ES-I3 (cell line): ENCODE results near the gene DSE.

ENCODE experiments used
- H3K36me3 ChIP-seq: 2 replicates; pipeline ENCODE4 v1.6.1; 2013; ENCODE audit warnings: mild to moderate bottlenecking, low read length, control low read depth, moderate library complexity; ENCODE audit not compliant: insufficient read depth
- H3K4me1 ChIP-seq: 2 replicates; pipeline ENCODE4 v1.6.1; 2013; ENCODE audit warnings: mild to moderate bottlenecking, control low read depth, low read length; ENCODE audit not compliant: insufficient read depth
- H3K9ac ChIP-seq: 2 replicates; pipeline ENCODE4 v1.6.1; 2013; ENCODE audit warnings: low read depth, mild to moderate bottlenecking, low read length, moderate library complexity
- H3K9me3 ChIP-seq: 2 replicates; pipeline ENCODE4 v1.6.1; 2013; ENCODE audit warnings: mild to moderate bottlenecking, low read length, moderate library complexity; ENCODE audit not compliant: control insufficient read depth, insufficient read depth

The DSE gene

GRCh38 chr6:116444092-116444491 is 73.3 kb downstream of the DSE start:
- Histone ChIP-seq H3K36me3 (no peaks in the 10 kb centered on the region), H3K9ac (no peak overlapping the region), H3K9me3 (no peaks in the 10 kb centered on the region), H3K4me1 (peaks cover 15% of the 10 kb centered on the region)

DNA sequence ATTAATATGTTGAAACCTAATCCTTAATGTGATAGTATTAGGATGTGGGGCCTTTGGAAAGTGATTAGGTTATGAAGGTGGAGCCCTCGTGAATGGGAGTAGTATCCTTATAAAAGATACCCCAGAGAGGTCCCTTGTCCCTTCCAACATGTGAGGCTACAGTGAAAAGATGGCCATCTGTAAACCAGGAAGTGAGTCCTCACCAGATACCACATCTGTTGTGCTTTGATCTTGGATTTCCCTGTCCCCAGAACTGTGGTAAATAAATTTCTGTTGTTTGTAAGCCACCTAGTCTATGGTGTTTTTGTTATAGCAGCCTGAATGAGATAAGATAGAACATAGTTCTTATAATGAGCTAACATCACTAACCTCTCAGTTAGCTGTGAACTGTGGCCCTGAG is 73.8 kb downstream of the DSE start:
- Histone ChIP-seq H3K36me3 (no peaks in the 10 kb centered on the region), H3K9me3 (no peaks in the 10 kb centered on the region), H3K9ac (no peak overlapping the region), H3K4me1 (peaks cover 13% of the 10 kb centered on the region)

DNA sequence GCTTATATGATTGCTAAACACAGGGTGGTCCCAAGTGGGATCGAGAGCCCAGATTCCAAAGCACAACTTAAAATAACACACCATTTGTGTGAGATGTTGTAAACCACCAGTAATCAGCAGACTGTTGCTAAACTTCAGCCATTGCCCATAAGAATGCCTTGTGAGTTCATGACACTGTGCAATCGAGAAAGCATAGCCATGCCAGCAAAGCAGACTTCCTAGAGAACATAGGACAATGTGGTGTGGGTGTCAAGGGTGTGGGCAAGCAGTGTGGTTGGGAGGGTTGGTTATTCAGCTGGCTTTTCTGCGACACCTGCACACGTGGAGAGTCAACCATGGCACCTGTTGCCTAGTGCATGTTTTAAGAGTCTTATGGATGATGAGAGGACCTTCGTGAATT is 74.4 kb downstream of the DSE start:
- Histone ChIP-seq H3K4me1 (peaks cover 12% of the 10 kb centered on the region), H3K9ac (no peak overlapping the region), H3K36me3 (no peaks in the 10 kb centered on the region)

DNA sequence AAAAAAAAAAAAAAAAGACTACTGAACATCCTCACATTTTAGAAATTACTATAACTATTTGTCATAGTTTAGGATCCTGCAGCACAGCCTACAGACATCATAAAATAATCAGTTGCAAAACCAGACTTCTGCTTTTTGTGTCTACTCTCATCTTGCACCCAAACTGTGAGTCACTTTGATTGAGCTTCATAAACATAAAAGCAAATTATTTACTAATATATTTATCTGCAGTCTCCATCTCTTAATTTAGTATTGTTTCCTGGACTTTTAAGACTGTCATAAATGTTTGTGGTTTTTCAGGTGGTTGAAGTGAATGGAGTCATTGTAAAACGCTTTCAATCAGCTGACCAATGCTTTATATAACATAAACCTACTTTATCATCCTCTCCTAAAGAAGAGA is 75.7 kb downstream of the DSE start:
- Histone ChIP-seq H3K4me1 (peaks cover 17% of the 10 kb centered on the region), H3K9ac (no peak overlapping the region), H3K36me3 (no peaks in the 10 kb centered on the region), H3K9me3 (no peaks in the 10 kb centered on the region)

More for the DNA sequence above, 74.4 kb downstream of the DSE start:
- H3K9me3 ChIP-seq, result no peaks in the 10 kb centered on the region

DNA sequence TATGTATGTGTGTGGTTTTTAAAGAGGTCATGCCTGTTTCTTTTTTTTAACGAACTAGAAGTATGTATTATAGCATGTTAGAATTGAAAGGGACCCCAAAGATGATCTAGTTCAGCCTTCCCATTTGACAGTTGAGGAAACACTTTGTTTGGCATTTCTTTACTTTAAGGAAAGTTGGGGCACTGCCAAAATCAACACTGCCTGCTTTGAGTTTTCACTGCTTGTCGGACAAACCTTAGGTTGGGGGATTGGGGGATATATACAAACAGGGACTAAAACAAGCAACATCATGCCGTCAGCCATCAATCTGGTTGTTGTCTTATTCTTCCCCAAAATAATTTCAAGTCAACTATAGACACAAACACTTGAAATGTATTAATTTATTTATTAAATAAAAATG is 76.3 kb downstream of the DSE start:
- H3K9me3 ChIP-seq, result no peaks in the 10 kb centered on the region
- peaks cover 13% of the 10 kb centered on the region for H3K4me1 ChIP-seq
- no peaks in the 10 kb centered on the region for H3K36me3 ChIP-seq
- H3K9ac ChIP-seq, result no peak overlapping the region

GRCh38 chr6:116447496-116448011 is 76.8 kb downstream of the DSE start:
- H3K36me3 ChIP-seq, result no peaks in the 10 kb centered on the region

GRCh38 chr6:116449565-116449964 is 78.8 kb downstream of the DSE start:
- Histone ChIP-seq H3K36me3 (no peaks in the 10 kb centered on the region), H3K9ac (no peak overlapping the region), H3K9me3 (no peaks in the 10 kb centered on the region), H3K4me1 (peaks cover 10% of the 10 kb centered on the region; the same call in 1 of the 2 replicates)

More at GRCh38 chr6:116447496-116448011, 76.8 kb downstream of the DSE start:
- Histone ChIP-seq H3K4me1 (peaks cover 13% of the 10 kb centered on the region), H3K9me3 (no peaks in the 10 kb centered on the region), H3K9ac (no peak overlapping the region)

- H3K9ac ChIP-seq, result no peak overlapping the region
- H3K36me3 ChIP-seq, result no peaks in the 10 kb centered on the region
- H3K4me1 ChIP-seq, result peaks cover 10% of the 10 kb centered on the region; the same call in 1 of the 2 replicates
- H3K9me3 ChIP-seq, result no peaks in the 10 kb centered on the region
Measured at GRCh38 chr6:116450185-116450710, 79.5 kb downstream of the DSE start.

GRCh38 chr6:116450769-116451740 is 80.3 kb downstream of the DSE start:
- no peaks in the 10 kb centered on the region for H3K9me3 ChIP-seq
- no peak overlapping the region for H3K9ac ChIP-seq
- peaks cover 10% of the 10 kb centered on the region; the same call in 1 of the 2 replicates for H3K4me1 ChIP-seq
- H3K36me3 ChIP-seq, result no peaks in the 10 kb centered on the region

- H3K9me3 ChIP-seq, result no peaks in the 10 kb centered on the region
- peaks cover 10% of the 10 kb centered on the region; the same call in 1 of the 2 replicates for H3K4me1 ChIP-seq
- no peak overlapping the region for H3K9ac ChIP-seq
- H3K36me3 ChIP-seq, result no peaks in the 10 kb centered on the region
Measured at GRCh38 chr6:116451916-116452315, 81.2 kb downstream of the DSE start.

GRCh38 chr6:116452531-116452930 is 81.8 kb downstream of the DSE start:
- no peaks in the 10 kb centered on the region for H3K9me3 ChIP-seq
- H3K4me1 ChIP-seq, result peaks cover 8% of the 10 kb centered on the region; the same call in 1 of the 2 replicates
- H3K36me3 ChIP-seq, result no peaks in the 10 kb centered on the region
- no peak overlapping the region for H3K9ac ChIP-seq

GRCh38 chr6:116456106-116456505 is 85.4 kb downstream of the DSE start:
- Histone ChIP-seq H3K4me1 (no peaks in the 10 kb centered on the region; the same call in 1 of the 2 replicates), H3K9ac (no peak overlapping the region), H3K36me3 (no peaks in the 10 kb centered on the region), H3K9me3 (no peaks in the 10 kb centered on the region)

DNA sequence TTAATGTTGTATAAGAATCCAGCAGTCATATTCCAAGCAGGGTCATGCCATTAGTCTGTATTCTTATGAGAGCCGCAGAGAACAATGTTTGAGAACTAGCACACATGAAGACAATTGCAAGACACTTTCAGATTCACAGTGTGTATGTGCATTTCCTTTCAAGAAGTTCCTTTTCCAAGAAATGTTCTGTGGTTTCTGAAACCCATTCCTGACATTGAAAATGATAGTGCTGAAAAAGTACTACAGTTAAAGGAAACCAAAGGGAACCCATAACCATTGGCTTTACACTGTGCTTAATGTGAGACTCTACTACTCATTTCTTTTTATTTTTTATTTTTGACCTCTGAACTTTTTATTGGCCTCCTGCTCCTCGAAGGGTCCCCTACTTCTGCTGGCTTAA is 86.2 kb downstream of the DSE start:
- no peak overlapping the region for H3K9ac ChIP-seq
- no peaks in the 10 kb centered on the region for H3K9me3 ChIP-seq
- no peaks in the 10 kb centered on the region for H3K36me3 ChIP-seq
- H3K4me1 ChIP-seq, result no peaks in the 10 kb centered on the region

GRCh38 chr6:116458264-116458663 is 87.5 kb downstream of the DSE start:
- Histone ChIP-seq H3K36me3 (no peaks in the 10 kb centered on the region), H3K9me3 (no peaks in the 10 kb centered on the region), H3K4me1 (no peaks in the 10 kb centered on the region; the same call in 1 of the 2 replicates), H3K9ac (no peak overlapping the region)

DNA sequence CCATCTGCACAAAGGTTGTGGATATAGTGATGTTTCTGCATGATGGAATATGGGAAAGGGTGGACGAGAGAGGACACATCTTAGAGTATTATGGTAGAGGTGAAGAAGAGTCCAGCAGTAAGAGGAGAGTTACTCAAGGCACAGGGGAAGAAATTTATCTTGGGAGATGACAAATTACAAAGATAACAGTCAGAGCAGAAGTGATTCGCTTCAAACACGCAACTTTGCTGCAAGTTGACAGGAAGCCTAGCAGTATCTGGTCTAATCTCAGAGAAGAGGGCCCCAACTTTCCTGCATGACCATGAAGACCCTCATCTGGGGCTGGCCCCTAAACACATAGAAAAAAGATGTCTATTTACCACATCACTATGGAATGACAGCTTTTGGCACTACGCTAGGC is 89.2 kb downstream of the DSE start:
- no peaks in the 10 kb centered on the region for H3K9me3 ChIP-seq

More for the DNA sequence above, 89.2 kb downstream of the DSE start:
- no peak overlapping the region for H3K9ac ChIP-seq
- no peaks in the 10 kb centered on the region for H3K36me3 ChIP-seq
- peaks cover 4% of the 10 kb centered on the region; the same call in 1 of the 2 replicates for H3K4me1 ChIP-seq
